ENCODE data around the gene DENR. TPM values are rescaled to one million over a fixed set of nuclear protein-coding genes. Genes with fewer than 3 reads are reported as not detected.

DENR gene
- total RNA-seq, 2 experiments from 2014 or later: 29.9 to 31.1 TPM

DNA sequence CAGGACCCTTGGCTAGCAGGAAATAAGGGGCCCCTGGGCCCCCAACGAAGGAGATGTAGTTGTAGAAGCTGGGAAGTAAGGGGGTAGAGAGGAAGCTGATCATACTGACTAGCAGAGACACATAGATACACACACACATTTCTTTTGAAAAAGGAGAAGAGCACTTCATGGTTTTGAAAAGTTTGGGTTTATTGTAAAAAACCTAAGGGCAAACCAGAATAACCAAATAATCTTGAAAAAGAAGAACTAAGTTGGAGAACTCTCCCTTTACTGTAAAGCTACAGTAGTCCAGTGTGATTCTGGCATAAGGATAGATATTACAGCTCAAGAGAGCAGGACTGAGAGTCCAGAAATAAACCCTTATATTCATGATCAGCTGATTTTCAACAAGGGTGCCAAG, 30.2 kb upstream of the DENR start:
- H3K4me3 Mint-ChIP-seq: no peak overlapping the region

DNA sequence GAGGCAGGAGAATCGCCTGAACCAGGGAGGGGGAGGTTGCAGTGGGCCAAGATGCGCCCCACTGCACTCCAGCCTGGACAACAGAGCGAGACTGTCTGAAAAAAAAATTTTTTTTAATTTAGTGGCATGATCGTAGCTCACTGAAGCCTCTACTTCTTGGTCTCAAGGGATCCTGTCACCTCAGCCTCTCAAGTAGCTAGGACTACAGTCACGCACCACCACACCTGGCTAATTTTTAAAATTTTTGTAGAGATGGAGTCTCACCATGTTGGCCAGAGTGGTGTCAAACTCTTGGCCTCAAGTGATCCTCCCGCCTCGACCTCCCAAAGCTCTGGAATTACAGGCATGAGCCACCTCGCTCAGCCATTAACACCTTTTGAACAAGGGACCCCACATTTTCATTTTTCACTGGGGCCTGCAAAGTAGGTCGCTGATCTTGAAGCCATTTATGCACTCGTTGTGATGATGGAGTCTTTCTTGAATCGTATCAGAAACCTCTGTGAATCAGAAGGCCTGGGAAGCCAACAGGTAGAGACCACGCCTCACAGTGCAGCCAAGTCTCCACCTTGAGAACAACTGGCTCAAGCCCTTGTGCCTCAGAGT, 27.9 kb upstream of the DENR start:
- Mint-ChIP-seq H3K27ac (no peak overlapping the region), H3K36me3 (ENCODE audit: low read depth) (no peaks in the 10 kb centered on the region), H3K4me3 (no peak overlapping the region), H3K9me3 (no peaks in the 10 kb centered on the region), H3K27me3 (no peaks in the 10 kb centered on the region), H3K4me1 (ENCODE audit: low read depth) (peaks cover 14% of the 10 kb centered on the region)
- H3K27me3 ChIP-seq (ENCODE audit: control insufficient read depth in 1 of 2, insufficient read depth in 2 of 2, low read length in 2 of 2): no peaks in the 10 kb centered on the region
- H3K9me3 ChIP-seq (ENCODE audit: control insufficient read depth in 1 of 2, insufficient read depth in 1 of 2, low read length in 2 of 2): no peaks in the 10 kb centered on the region
- no peak overlapping the region for H3K4me3 ChIP-seq (ENCODE audit: low read length)
- intact Hi-C loops (cut with DNase I, micrococcal nuclease): no loop called here
- no peak for DNase-seq
- ATAC-seq (ENCODE audit: poor library complexity): no peak
- POLR2A ChIA-PET: interaction anchor here (1.4 kb wide), 1 partner anchor 253 kb away, joined by 3 read pairs; no protein-coding TSS in a partner anchor
- peaks cover 2% of the 10 kb centered on the region for H3K4me1 ChIP-seq (ENCODE audit: insufficient read depth, low read length)
- TF ChIP-seq, protein P1, sequence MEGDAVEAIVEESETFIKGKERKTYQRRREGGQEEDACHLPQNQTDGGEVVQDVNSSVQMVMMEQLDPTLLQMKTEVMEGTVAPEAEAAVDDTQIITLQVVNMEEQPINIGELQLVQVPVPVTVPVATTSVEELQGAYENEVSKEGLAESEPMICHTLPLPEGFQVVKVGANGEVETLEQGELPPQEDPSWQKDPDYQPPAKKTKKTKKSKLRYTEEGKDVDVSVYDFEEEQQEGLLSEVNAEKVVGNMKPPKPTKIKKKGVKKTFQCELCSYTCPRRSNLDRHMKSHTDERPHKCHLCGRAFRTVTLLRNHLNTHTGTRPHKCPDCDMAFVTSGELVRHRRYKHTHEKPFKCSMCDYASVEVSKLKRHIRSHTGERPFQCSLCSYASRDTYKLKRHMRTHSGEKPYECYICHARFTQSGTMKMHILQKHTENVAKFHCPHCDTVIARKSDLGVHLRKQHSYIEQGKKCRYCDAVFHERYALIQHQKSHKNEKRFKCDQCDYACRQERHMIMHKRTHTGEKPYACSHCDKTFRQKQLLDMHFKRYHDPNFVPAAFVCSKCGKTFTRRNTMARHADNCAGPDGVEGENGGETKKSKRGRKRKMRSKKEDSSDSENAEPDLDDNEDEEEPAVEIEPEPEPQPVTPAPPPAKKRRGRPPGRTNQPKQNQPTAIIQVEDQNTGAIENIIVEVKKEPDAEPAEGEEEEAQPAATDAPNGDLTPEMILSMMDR (IDR thresholded peaks at IDR 0.05): no peak
- H3K27ac ChIP-seq (ENCODE audit: low read depth in 1 of 2, low read length in 2 of 2): no peak overlapping the region
- CTCF ChIA-PET: no interaction called here
- H3K36me3 ChIP-seq (ENCODE audit: insufficient read depth, low read length): no peaks in the 10 kb centered on the region

More for the DNA sequence above, 30.2 kb upstream of the DENR start:
- intact Hi-C loops (cut with DNase I, micrococcal nuclease): no loop called here
- H3K9me3 Mint-ChIP-seq: no peaks in the 10 kb centered on the region
- no peak overlapping the region for H3K27ac Mint-ChIP-seq
- no peaks in the 10 kb centered on the region for H3K36me3 Mint-ChIP-seq (ENCODE audit: low read depth)
- no peaks in the 10 kb centered on the region for H3K27me3 Mint-ChIP-seq
- no peak overlapping the region for H3K27ac ChIP-seq (ENCODE audit: low read depth in 1 of 2, low read length in 2 of 2)
- TF ChIP-seq, protein P1 (IDR thresholded peaks at IDR 0.05): no peak
- no peak overlapping the region for H3K4me3 ChIP-seq (ENCODE audit: low read length)
- no peaks in the 10 kb centered on the region for H3K4me1 ChIP-seq (ENCODE audit: insufficient read depth, low read length)
- ATAC-seq (ENCODE audit: poor library complexity): no peak
- no peaks in the 10 kb centered on the region for H3K36me3 ChIP-seq (ENCODE audit: insufficient read depth, low read length)
- POLR2A ChIA-PET: no interaction called here
- peaks cover 7% of the 10 kb centered on the region for H3K4me1 Mint-ChIP-seq (ENCODE audit: low read depth)
- DNase-seq: no peak
- CTCF ChIA-PET: no interaction called here
- H3K27me3 ChIP-seq (ENCODE audit: control insufficient read depth in 1 of 2, insufficient read depth in 2 of 2, low read length in 2 of 2): no peaks in the 10 kb centered on the region
- H3K9me3 ChIP-seq (ENCODE audit: control insufficient read depth in 1 of 2, insufficient read depth in 1 of 2, low read length in 2 of 2): no peaks in the 10 kb centered on the region

DNA sequence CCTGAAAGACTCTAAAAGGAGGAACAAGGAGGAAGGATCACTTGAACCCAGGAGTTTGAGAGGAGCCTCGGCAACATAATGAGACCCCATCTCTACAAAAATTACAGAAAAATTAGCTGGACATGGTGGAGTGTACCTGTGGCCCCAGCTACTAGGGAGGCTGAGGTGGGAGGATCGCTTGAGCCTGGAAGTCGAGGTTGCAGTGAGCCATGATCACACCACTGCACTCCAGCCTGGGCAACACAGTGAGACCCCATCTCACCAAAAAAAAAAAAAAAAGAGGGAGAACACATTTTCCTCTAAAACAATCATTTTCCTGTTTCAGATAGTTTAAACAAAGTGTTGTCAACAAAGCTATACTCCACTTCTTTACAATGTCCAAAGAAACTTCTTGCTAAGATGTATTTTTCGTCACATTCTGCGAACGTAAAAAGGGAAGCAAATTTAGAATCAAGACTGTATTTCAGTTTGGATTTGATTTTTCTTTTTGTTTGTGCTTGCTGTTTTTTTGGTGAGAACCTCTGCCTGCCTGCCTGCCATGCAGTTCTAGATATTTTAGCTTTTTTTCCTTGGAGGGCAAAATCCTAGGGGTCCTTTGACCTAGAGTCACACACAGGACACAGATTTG, 27.1 kb upstream of the DENR start:
- intact Hi-C loops (cut with DNase I, micrococcal nuclease): no loop called here
- Mint-ChIP-seq H3K36me3 (ENCODE audit: low read depth) (no peaks in the 10 kb centered on the region), H3K4me1 (ENCODE audit: low read depth) (peaks cover 22% of the 10 kb centered on the region), H3K9me3 (no peaks in the 10 kb centered on the region), H3K4me3 (no peak overlapping the region), H3K27ac (no peak overlapping the region), H3K27me3 (no peaks in the 10 kb centered on the region)
- POLR2A ChIA-PET: interaction anchor here (1.4 kb wide), 1 partner anchor 254 kb away, joined by 3 read pairs; no protein-coding TSS in a partner anchor
- Histone ChIP-seq H3K36me3 (ENCODE audit: insufficient read depth, low read length) (no peaks in the 10 kb centered on the region), H3K9me3 (ENCODE audit: control insufficient read depth in 1 of 2, insufficient read depth in 1 of 2, low read length in 2 of 2) (no peaks in the 10 kb centered on the region), H3K4me1 (ENCODE audit: insufficient read depth, low read length) (peaks cover 10% of the 10 kb centered on the region), H3K27ac (ENCODE audit: low read depth in 1 of 2, low read length in 2 of 2) (no peak overlapping the region), H3K27me3 (ENCODE audit: control insufficient read depth in 1 of 2, insufficient read depth in 2 of 2, low read length in 2 of 2) (no peaks in the 10 kb centered on the region), H3K4me3 (ENCODE audit: low read length) (no peak overlapping the region)
- ATAC-seq (ENCODE audit: poor library complexity) (no peak), DNase-seq (no peak)
- TF ChIP-seq, protein P1 (IDR thresholded peaks at IDR 0.05): no peak
- CTCF ChIA-PET: no interaction called here
